Measurements from ENCODE around the gene MINK1.
A peak's percentile ranks its signal among the peaks of the same experiment; 100 is the strongest.

Gene MINK1

DNA sequence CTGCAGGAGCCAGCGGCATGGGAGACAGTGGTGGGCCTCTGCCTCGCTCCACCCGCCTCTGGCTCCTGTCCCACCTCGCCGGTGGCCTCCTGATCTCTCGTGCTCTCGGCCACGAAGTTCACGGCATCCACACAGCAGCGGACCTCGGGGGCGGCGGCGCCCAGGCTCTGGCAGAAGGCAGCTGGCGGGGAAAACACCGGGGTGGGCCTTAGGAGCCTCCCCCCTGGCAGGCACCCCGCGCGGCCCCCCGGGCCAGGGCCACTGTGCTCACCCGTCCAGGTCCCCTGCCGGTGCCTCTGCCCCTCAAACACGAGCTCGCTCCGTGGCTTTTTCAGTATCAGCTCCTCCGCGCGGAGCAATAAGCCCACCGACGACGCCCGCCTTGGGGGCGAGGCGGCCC lies 65.8 kb downstream of the MINK1 start:
- H3K27ac ChIP-seq, result peak overlapping the region; percentile 98
- no peak for TF ChIP-seq ZFX (IDR thresholded peaks at IDR 0.05; ENCODE audit: borderline replicate concordance)
- TF ChIP-seq, protein P1, sequence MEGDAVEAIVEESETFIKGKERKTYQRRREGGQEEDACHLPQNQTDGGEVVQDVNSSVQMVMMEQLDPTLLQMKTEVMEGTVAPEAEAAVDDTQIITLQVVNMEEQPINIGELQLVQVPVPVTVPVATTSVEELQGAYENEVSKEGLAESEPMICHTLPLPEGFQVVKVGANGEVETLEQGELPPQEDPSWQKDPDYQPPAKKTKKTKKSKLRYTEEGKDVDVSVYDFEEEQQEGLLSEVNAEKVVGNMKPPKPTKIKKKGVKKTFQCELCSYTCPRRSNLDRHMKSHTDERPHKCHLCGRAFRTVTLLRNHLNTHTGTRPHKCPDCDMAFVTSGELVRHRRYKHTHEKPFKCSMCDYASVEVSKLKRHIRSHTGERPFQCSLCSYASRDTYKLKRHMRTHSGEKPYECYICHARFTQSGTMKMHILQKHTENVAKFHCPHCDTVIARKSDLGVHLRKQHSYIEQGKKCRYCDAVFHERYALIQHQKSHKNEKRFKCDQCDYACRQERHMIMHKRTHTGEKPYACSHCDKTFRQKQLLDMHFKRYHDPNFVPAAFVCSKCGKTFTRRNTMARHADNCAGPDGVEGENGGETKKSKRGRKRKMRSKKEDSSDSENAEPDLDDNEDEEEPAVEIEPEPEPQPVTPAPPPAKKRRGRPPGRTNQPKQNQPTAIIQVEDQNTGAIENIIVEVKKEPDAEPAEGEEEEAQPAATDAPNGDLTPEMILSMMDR (IDR thresholded peaks at IDR 0.05), result no peak

DNA sequence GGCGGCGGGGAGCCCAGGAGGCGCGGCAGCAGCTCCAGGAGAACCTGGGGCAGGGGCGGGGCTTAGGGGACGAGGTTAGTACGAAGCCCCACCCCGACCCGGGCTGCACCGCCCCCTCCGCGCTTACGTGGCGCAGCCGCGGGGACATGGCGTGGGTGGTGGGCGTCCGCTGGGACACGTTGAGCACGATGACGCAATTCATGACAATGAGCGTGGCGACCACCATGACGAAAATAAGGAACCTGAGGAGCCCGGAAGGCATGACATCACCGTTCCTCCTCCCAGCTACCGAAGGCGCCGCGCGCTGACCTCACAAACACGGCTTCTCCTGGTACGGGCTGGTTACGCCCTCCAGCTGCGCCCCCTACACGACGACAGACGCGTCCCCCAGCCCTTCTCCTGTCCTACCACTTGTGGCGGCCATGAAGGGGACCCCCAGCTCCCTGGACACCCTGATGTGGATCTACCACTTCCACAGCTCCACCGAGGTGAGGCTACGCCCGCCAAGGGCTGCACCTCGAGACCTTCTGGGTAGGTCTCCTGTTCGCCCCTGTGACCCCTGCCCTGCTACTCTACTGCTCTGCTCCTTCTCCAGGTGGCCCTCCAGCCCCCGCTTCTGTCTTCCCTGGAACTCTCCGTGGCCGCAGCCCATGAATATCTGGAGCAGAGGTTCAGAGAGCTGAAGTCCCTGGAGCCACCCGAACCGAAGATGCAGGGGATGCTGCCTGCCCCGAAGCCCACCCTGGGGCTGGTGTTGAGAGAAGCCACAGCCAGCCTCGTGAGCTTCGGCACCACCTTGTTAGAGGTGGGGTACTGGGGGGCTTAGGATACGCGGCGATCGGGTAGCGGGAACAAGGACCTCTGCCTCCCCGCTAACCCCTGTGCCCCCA lies 66.4 kb downstream of the MINK1 start, which contains the start of gene C17orf107:
Gene C17orf107 (plus strand): TSS at position 196 of the 890 bp plus-strand sequence. CDS start 227 bp downstream, at position 423.
- no peak for TF ChIP-seq ZFX (IDR thresholded peaks at IDR 0.05; ENCODE audit: borderline replicate concordance)
- TF ChIP-seq, protein P1 (IDR thresholded peaks at IDR 0.05), result no peak
- peak within 1 kb of the TSS; percentile 98 for H3K27ac ChIP-seq

DNA sequence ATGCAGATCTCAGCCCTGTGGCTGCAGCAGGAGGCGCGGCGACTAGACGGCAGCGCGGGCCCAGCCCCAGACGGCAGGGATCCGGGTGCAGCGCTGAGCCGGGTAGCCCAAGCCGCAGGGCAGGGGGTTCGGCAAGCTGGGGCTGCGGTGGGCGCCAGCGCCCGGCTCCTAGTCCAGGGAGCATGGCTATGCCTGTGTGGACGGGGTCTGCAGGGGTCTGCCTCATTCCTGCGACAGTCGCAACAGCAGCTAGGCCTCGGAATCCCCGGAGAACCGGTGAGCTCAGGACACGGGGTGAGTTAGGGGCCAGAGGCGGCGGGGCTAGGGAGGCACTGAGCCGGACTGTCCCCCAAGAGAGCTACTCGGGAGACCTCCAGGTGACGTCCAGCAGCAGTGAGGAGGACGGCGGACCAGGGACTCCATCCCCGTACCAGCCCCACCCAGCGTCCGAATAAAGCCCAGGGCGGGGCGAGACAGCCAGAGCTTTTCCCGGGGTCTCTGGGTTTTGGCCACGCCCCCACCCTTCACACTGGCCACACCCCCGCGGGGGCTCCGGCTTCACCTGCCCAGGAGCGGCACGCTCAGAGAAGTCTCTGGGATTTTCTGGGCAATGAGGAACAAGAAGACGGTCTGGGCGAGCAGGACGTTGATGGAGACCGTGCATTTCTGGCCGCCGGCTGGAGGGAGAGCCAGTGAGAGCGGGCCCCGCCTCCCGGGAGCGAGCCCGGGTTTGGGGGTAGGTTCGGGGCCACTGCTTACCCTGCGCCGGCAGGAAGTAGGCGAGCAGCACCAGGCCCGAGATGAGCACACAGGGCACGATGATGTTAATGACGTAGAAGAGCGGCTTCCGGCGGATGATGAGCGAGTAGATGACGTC lies 67.3 kb downstream of the MINK1 start:
- TF ChIP-seq, protein P1 (IDR thresholded peaks at IDR 0.05), result no peak
- no peak for TF ChIP-seq ZFX (IDR thresholded peaks at IDR 0.05; ENCODE audit: borderline replicate concordance)
- H3K27ac ChIP-seq, result peak overlapping the region; percentile 98

DNA sequence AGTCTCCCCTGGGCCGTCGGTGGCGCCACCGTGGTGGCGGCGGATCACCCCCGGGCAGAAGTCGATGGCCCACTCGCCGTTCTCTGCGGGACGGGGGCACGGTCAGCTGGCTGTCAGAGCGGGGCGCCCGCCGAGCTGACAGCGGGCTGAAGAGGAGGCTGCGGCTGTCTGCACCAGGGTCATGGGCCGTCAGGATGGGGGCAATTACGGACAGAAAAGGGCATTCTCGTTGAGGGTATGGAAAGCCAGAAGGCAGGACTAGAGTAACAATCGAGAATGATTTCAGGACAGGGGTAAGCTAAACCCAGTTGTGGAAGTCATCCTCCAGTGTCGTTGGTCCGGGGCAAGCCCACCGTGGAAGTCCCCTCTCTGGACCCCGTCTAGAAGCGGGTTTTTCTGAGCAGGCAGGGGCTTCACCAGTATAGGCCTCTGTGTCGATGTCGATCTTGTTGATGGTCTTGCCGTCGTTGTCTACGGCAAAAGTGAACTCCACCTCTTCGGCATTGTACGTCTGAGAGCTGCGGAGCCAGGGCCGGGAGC lies 68.0 kb downstream of the MINK1 start:
- TF ChIP-seq ZFX (IDR thresholded peaks at IDR 0.05; ENCODE audit: borderline replicate concordance), result no peak
- TF ChIP-seq, protein P1 (IDR thresholded peaks at IDR 0.05), result no peak
- peak overlapping the region; percentile 98 for H3K27ac ChIP-seq

DNA sequence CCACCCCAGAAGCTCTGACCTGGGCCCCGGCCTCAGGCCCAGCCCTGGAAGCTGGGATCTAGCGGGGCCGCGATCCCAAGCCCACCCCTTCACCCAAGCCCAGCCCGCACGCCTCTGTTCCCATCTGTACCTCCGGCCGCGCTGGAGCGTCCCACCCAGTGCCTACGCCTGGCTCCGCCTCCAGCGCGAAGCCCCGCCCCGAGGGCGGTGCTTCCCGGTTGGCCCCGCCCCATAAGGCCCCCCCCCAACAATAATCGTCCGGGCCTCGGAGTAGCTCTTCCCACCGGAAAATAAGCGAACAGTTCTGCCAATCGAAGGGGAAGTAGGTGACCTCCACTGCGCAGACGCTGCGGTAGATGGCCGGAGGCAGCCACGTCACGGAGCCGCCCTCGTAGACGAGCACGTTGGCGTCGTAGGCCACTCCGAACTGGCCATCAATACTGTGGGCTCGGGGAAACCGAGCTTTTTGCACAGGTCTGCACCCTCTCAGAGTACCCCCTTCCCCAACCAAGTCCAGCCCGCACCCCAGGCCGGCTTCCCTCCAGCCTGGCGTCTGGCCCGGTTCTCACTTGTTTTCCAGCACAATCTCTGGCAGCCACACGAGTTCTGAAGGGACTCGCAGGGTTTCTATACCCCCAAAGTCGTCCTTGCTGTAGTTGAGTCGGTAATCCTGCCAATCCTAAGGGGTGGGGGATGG lies 68.7 kb downstream of the MINK1 start:
- TF ChIP-seq, protein P1 (IDR thresholded peaks at IDR 0.05), result no peak
- TF ChIP-seq ZFX (IDR thresholded peaks at IDR 0.05; ENCODE audit: borderline replicate concordance), result no peak
- H3K27ac ChIP-seq, result peak overlapping the region; percentile 98

DNA sequence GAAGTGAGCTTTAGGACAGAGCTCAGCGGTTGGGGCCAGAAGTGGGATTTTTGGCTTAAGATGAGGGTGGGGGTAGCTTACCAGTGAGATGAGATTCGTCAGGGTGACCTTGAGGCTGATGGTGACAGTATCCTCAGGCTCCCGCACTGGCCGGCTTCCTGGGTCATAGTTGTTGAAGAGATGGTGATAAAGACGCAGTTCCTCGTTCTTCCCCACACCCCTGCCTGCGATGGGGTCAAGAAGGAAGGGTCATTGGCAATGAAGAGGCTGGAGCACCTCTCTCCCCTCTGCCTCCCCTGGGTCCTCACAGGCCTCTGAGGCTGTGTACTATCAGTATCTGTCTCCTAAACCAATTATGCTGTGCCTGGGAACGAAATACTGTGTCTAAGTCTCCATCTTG lies 69.4 kb downstream of the MINK1 start:
- peak overlapping the region; percentile 98 for H3K27ac ChIP-seq
- TF ChIP-seq, protein P1 (IDR thresholded peaks at IDR 0.05), result no peak
- TF ChIP-seq ZFX (IDR thresholded peaks at IDR 0.05; ENCODE audit: borderline replicate concordance), result no peak

All from 22Rv1 (cell line).